GM19023 (cell line): ENCODE results near the gene WNT11.
"Not testable (repeated sequence)": the region's sequence is repeated elsewhere in the genome, so short reads cannot be mapped to it uniquely, and the experiment has no call there.

Experiments
- ATAC-seq: cut with Tn5 transposase; IDR thresholded peaks from one replicate; pipeline ENCODE4 v1.9.1; 2021; ENCODE audit warnings: mild to moderate bottlenecking, moderate library complexity; ENCODE audit not compliant: unreplicated experiment

The WNT11 gene

GRCh38 chr11:76203131-76203925 is 3.0 kb downstream of the WNT11 start:
- no peak for ATAC-seq

DNA sequence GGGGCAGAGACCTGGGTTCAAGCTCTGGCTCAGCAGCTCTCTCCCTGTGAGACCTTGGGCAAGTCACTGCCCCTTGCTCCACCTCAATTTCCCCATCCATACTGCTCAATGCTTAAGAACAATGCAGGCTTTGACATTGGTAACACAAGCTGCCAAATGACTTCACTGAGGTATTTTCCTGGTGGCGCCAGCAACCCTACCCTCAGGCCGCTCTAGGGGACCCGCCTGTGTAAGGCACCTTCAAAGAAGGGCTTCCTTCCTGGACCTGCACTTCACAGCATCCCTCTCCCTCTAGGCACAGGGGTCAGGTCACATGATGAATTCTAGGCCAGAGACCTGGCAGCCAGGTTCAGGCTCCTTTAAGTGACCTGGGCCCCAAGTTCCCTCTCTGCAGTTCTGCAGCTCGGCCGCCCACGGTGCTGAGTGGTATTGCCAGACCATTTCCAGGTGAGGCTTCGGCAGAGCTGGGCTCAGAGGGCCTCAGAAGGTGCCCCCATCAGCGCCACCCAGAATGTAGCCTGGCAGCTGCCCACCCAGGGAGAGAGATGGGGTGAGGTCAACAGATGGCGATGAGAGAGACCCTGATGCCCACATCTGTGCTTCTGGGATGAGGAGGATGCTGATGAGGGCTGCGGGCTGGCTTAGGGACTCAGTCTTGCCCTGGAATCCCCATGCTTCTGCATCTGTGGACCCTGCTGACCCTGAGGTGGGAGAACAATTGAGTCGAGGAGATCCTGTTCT is 4.5 kb downstream of the WNT11 start:
- no peak for ATAC-seq

GRCh38 chr11:76201056-76201455 is 5.2 kb downstream of the WNT11 start:
- no peak for ATAC-seq

- ATAC-seq = no peak
Observed at GRCh38 chr11:76200006-76200940, 6.0 kb downstream of the WNT11 start.

- ATAC-seq = not testable (repeated sequence)
Observed at GRCh38 chr11:76198691-76199090, 7.6 kb downstream of the WNT11 start.

DNA sequence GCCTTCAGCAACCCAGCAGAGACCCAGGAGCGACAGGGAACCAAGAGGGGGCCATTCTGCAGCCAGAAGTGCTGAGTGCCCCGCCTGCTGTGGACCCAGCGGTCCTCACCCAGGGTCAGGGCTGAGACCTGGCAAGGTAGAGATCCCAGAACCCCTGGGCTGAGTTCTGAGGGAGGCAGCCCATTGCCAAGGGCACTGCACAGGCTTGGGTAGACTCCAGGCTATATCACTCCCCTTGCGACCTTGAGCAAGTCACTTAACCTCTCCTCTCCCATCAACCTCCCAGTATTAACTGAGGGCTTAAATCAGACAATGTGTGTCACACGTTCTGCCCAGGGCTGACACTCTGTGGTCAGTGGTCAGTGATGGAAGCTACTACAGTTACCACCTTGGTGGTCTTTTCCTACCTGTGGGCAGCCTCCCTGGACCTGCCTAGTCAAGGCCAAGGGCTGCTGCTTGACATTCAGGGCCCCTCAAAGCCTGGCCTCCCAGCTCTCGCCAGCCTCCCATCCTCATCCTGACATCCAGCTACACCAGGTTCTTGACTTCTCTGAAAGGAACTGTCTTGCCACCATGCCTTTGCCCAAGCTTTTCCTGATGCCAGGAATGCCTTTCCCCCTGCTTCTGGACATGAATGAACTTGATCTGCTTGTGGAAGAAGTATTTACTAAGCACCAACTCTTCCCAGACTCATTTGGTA is 8.2 kb downstream of the WNT11 start:
- ATAC-seq = no peak

GRCh38 chr11:76197332-76197731 is 9.0 kb downstream of the WNT11 start:
- no peak for ATAC-seq

GRCh38 chr11:76196849-76197248 is 9.5 kb downstream of the WNT11 start:
- no peak for ATAC-seq

DNA sequence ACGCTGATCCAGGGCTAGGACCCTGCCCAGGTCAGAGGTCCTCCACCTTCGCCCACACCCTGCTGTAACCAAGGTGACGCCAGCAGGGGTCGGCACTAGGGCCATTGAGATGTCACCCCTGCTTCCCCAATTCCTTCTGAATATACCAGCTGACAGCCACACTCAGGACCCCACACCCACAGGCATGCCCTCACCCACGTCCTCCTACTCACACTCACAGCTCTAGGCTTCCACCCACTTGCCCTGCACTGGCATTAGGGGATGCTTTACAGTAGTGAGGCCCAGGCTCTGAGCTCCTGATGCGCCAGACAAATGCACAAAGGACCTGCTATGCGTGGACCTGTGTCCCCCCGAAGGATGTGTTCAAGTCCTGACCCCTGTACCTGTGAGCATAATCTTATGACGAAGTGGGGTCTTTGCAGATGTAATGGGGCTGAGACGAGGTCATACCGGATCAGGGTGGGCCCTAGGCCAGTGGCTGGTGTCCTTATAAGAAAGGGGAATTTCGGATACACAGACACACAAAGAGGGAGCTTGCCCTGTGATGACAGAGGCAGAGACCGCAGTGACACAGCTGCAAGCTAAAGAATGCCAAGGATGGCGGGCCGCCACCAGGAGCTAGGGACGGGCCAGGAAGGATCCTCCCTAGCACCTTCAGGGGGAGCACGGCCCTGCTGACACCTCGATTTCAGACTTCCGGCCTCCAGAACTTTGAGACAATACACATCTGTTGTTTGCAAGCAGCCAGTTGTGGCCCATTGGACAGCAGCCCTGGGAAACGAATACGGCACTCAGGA is 11.2 kb downstream of the WNT11 start:
- ATAC-seq = no peak

GRCh38 chr11:76193219-76193618 is 13.1 kb downstream of the WNT11 start:
- no peak for ATAC-seq

- no peak for ATAC-seq
Observed at GRCh38 chr11:76190376-76190775, 15.9 kb downstream of the WNT11 start.

DNA sequence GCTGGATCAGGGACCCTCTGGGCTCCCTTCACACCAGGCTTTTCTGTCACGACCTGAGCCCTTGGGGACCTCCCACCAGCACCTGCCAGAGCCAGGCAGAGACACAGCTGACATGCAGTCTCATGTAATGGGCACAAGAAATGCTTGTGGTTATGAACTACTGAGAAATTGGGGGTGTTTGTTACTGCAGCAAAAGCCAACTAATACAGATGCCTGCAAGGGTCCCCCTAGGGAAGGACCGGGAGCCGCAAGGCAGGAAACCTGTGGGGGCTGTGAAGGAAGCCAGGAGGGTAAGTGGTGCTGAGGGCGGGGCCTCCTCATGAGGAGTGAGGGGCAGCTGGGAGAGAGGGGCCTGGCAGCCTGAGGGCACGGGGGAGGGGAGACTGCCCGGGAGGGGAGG is 16.6 kb downstream of the WNT11 start:
- ATAC-seq = no peak

- ATAC-seq = no peak
Observed at GRCh38 chr11:76188873-76189272, 17.4 kb downstream of the WNT11 start.

- ATAC-seq = no peak
Observed at GRCh38 chr11:76186776-76187279, 19.5 kb downstream of the WNT11 start.

DNA sequence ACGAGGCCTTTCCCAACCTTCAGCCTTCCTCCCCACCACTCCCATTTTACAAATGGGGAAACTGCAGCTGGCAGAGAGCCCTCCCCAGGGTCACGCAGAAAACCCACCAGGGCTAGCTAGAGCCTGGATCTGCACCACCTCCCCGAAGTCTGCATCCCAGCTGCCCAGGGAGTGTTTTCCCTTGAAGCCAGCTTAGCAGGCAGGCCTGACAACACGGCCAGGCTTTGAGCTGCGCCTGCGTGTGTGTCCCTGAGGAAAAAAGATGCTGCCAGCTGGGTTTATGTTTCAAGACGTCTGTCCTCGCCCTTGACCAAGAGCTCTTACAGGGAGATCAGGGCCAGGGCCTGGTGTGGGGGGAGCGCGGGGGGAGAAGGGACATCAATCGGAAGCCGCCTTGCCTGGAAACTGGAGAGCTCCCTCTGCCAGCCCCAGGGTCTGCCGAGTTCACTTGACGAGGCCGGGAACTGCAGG is 20.3 kb downstream of the WNT11 start:
- ATAC-seq = no peak

- ATAC-seq = no peak
Observed at GRCh38 chr11:76185511-76185910, 20.8 kb downstream of the WNT11 start.

- ATAC-seq = no peak
Observed at GRCh38 chr11:76184551-76184993, 21.7 kb downstream of the WNT11 start.

- ATAC-seq = no peak
Observed at GRCh38 chr11:76181371-76181770, 24.9 kb downstream of the WNT11 start.

DNA sequence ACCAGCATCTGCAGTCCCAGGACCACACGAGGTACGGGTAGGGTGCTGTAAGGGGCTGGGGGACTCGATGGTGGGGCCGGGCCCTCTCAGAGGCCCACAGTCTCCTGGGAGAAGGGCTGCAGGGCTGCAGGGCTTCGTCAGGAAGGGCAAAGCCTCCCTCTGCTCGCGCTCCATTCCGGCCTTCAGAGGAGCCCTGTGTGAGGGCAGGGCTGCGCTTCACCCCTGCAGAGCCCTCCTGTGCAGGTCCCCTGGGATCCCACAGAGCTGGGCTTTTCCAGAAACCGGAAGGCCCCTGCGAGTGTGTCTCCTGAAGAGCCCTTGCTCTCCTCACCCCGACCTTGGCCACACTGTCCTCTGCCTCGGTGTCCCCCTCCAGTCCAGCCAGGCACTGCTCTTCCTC is 27.2 kb downstream of the WNT11 start:
- ATAC-seq = no peak
